DOHH2 (cell line): Measurements from ENCODE around the gene ANO6.

Source experiments
- H3F3A ChIP-seq: fragments of 200-600 bp; sonication (generic), shearing (Covaris generic); 2 replicates; pipeline ENCODE4 v1.6.0; 2016; ENCODE audit warnings: antibody characterized with exemption, mild to moderate bottlenecking; ENCODE audit not compliant: control insufficient read depth, insufficient read depth
- H3K27ac ChIP-seq: fragments of 200-600 bp; sonication (generic); 2 replicates; pipeline ENCODE4 v1.5.1; 2014; ENCODE audit warnings: low read depth, mild to moderate bottlenecking, low read length, moderate library complexity
- H3K27me3 ChIP-seq: fragments of 200-600 bp; sonication (generic); 2 replicates; pipeline ENCODE4 v1.6.1; 2014; ENCODE audit warnings: mild to moderate bottlenecking, low read length, mixed read lengths; ENCODE audit not compliant: control insufficient read depth
- H3K36me3 ChIP-seq: fragments of 200-600 bp; sonication (generic); 2 replicates; pipeline ENCODE4 v1.6.1; 2014; ENCODE audit warnings: mild to moderate bottlenecking, low read length, moderate library complexity, mixed read lengths; ENCODE audit not compliant: control insufficient read depth
- H3K4me1 ChIP-seq: fragments of 200-600 bp; sonication (generic); 2 replicates; pipeline ENCODE4 v1.6.1; 2014; ENCODE audit warnings: mild to moderate bottlenecking, low read length, mixed read lengths; ENCODE audit not compliant: control insufficient read depth
- H3K4me2 ChIP-seq: fragments of 200-600 bp; sonication (generic); 2 replicates; pipeline ENCODE4 v1.6.0; 2014; ENCODE audit warnings: mild to moderate bottlenecking, low read length, moderate library complexity
- H3K4me3 ChIP-seq: fragments of 200-600 bp; sonication (generic); 2 replicates; pipeline ENCODE4 v1.5.1; 2014; ENCODE audit warnings: mild to moderate bottlenecking, low read length, mixed read lengths
- H3K79me2 ChIP-seq: fragments of 200-600 bp; sonication (generic); 2 replicates; pipeline ENCODE4 v1.6.1; 2014; ENCODE audit warnings: mild to moderate bottlenecking, low read length, mixed read lengths; ENCODE audit not compliant: control insufficient read depth
- H3K9me2 ChIP-seq: fragments of 200-600 bp; sonication (generic); replicated peaks from 2 replicates; pipeline ENCODE4 v1.6.1; 2014; ENCODE audit warnings: mild to moderate bottlenecking, low read length, mixed read lengths; ENCODE audit not compliant: control insufficient read depth
- H3K9me3 ChIP-seq: fragments of 200-600 bp; sonication (generic); 2 replicates; pipeline ENCODE4 v1.6.1; 2014; ENCODE audit warnings: antibody characterized with exemption, low read length, mixed read lengths; ENCODE audit not compliant: control insufficient read depth, insufficient read depth
- H4K20me1 ChIP-seq: fragments of 200-600 bp; sonication (generic); 2 replicates; pipeline ENCODE4 v1.6.0; 2014; ENCODE audit warnings: low read depth, mild to moderate bottlenecking, antibody characterized with exemption, low read length, moderate library complexity; ENCODE audit not compliant: control insufficient read depth, insufficient read depth
- EZH2phosphoT487 ChIP-seq: fragments of 200-600 bp; sonication (generic); IDR thresholded peaks from 2 replicates; pipeline ENCODE4 v1.6.1; 2017; ENCODE audit warnings: borderline replicate concordance, mild to moderate bottlenecking, antibody characterized with exemption, low read length, moderate library complexity, mixed read lengths
- TF ChIP-seq, protein P1 (sequence below): fragments of 200-600 bp; sonication (generic); IDR thresholded peaks from one replicate; pipeline ENCODE4 v1.5.1; 2014; ENCODE audit warnings: antibody characterized with exemption, mild to moderate bottlenecking, low read depth, low read length; ENCODE audit not compliant: poor library complexity, severe bottlenecking

Gene ANO6

GRCh38 chr12:45290216-45290605 lies 74.3 kb downstream of the ANO6 start:
- H3K4me2 ChIP-seq: no peak overlapping the region
- H3K27ac ChIP-seq: no peak overlapping the region
- no peaks in the 10 kb centered on the region for H3K79me2 ChIP-seq
- no peaks in the 10 kb centered on the region for H3K9me2 ChIP-seq
- H4K20me1 ChIP-seq: no peaks in the 10 kb centered on the region
- H3K4me3 ChIP-seq: no peak overlapping the region
- no peaks in the 10 kb centered on the region for H3K27me3 ChIP-seq
- no peaks in the 10 kb centered on the region for H3F3A ChIP-seq
- no peaks in the 10 kb centered on the region for H3K36me3 ChIP-seq
- no peaks in the 10 kb centered on the region for H3K9me3 ChIP-seq
- H3K4me1 ChIP-seq: no peaks in the 10 kb centered on the region
- TF ChIP-seq, protein P1, sequence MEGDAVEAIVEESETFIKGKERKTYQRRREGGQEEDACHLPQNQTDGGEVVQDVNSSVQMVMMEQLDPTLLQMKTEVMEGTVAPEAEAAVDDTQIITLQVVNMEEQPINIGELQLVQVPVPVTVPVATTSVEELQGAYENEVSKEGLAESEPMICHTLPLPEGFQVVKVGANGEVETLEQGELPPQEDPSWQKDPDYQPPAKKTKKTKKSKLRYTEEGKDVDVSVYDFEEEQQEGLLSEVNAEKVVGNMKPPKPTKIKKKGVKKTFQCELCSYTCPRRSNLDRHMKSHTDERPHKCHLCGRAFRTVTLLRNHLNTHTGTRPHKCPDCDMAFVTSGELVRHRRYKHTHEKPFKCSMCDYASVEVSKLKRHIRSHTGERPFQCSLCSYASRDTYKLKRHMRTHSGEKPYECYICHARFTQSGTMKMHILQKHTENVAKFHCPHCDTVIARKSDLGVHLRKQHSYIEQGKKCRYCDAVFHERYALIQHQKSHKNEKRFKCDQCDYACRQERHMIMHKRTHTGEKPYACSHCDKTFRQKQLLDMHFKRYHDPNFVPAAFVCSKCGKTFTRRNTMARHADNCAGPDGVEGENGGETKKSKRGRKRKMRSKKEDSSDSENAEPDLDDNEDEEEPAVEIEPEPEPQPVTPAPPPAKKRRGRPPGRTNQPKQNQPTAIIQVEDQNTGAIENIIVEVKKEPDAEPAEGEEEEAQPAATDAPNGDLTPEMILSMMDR: no peak
- TF ChIP-seq EZH2phosphoT487: no peak

GRCh38 chr12:45291518-45291917 lies 75.6 kb downstream of the ANO6 start:
- Histone ChIP-seq H3K36me3 (no peaks in the 10 kb centered on the region), H3F3A (no peaks in the 10 kb centered on the region), H3K4me2 (no peak overlapping the region), H3K27me3 (no peaks in the 10 kb centered on the region), H3K9me2 (no peaks in the 10 kb centered on the region), H4K20me1 (no peaks in the 10 kb centered on the region), H3K4me1 (no peaks in the 10 kb centered on the region), H3K4me3 (no peak overlapping the region), H3K9me3 (no peaks in the 10 kb centered on the region), H3K79me2 (no peaks in the 10 kb centered on the region), H3K27ac (no peak overlapping the region)
- no peak for TF ChIP-seq EZH2phosphoT487
- TF ChIP-seq, protein P1: no peak

GRCh38 chr12:45292486-45293195 lies 76.7 kb downstream of the ANO6 start:
- no peaks in the 10 kb centered on the region for H3K36me3 ChIP-seq
- no peaks in the 10 kb centered on the region for H3F3A ChIP-seq
- H4K20me1 ChIP-seq: no peaks in the 10 kb centered on the region
- H3K79me2 ChIP-seq: no peaks in the 10 kb centered on the region
- TF ChIP-seq EZH2phosphoT487: no peak
- TF ChIP-seq, protein P1: no peak
- H3K9me3 ChIP-seq: no peaks in the 10 kb centered on the region
- H3K4me3 ChIP-seq: no peak overlapping the region
- H3K4me2 ChIP-seq: no peak overlapping the region
- no peaks in the 10 kb centered on the region for H3K9me2 ChIP-seq
- no peak overlapping the region for H3K27ac ChIP-seq
- no peaks in the 10 kb centered on the region for H3K4me1 ChIP-seq
- H3K27me3 ChIP-seq: no peaks in the 10 kb centered on the region
